MCF 10A (cell line): ENCODE results near the gene FUCA2. TPM values are rescaled to one million over a fixed set of nuclear protein-coding genes. Genes with fewer than 3 reads are reported as not detected.

Experiments used
- BruUV-seq: library from RNA; stranded (reverse); fragments of 400-500 nt; replicated peaks from 2 replicates; lab custom pipeline; 2021; lab: Mats Ljungman, UMichigan
- CTCF ChIA-PET: fragments of 300-600 bp; sonication (Branson Sonifier 250); formaldehyde crosslinking; extraction: SDS; loops from one replicate; lab custom pipeline; 2021; ENCODE audit warnings: antibody characterized with exemption, inconsistent platforms; lab: Yijun Ruan, JAX
- POLR2A ChIA-PET: fragments of 300-600, 350-650 bp; sonication (Branson Sonifier 250); formaldehyde crosslinking; extraction: SDS; loops from one replicate; lab custom pipeline; 2020; ENCODE audit warnings: antibody characterized with exemption, inconsistent platforms; lab: Yijun Ruan, JAX
- DNase-seq: peaks from one replicate; pipeline ENCODE4 v3.0.0-alpha.2; 2018; ENCODE audit not compliant: unreplicated experiment
- H3K27ac Mint-ChIP-seq: one replicate; pipeline ENCODE4 v1.8.0; 2022; ENCODE audit warnings: mild to moderate bottlenecking, low read depth, mixed read lengths; ENCODE audit not compliant: unreplicated experiment
- H3K27me3 Mint-ChIP-seq: one replicate; pipeline ENCODE4 v1.8.0; 2022; ENCODE audit warnings: mixed read lengths; ENCODE audit not compliant: insufficient read depth, unreplicated experiment
- H3K36me3 Mint-ChIP-seq: one replicate; pipeline ENCODE4 v1.8.0; 2022; ENCODE audit warnings: mild to moderate bottlenecking, moderate library complexity, mixed read lengths; ENCODE audit not compliant: insufficient read depth, unreplicated experiment
- H3K4me1 Mint-ChIP-seq: one replicate; pipeline ENCODE4 v1.8.0; 2022; ENCODE audit warnings: mixed read lengths; ENCODE audit not compliant: insufficient read depth, unreplicated experiment
- H3K4me3 Mint-ChIP-seq: one replicate; pipeline ENCODE4 v1.8.0; 2022; ENCODE audit warnings: mild to moderate bottlenecking, moderate library complexity, mixed read lengths; ENCODE audit not compliant: unreplicated experiment
- H3K9me3 Mint-ChIP-seq: one replicate; pipeline ENCODE4 v1.8.0; 2022; ENCODE audit warnings: mixed read lengths; ENCODE audit not compliant: unreplicated experiment
- intact Hi-C: fragments of 100-400 bp; cut with micrococcal nuclease; formaldehyde crosslinking; loops from 2 replicates; pipeline ENCODE4 v1.14.1; 2022
- total RNA-seq: library from RNA; stranded (reverse); gene quantifications from 2 replicates; pipeline ENCODE4 v1.2.3, GENCODE V29; 2022
- TF ChIP-seq, protein P1 (sequence below): fragments of 200-600 bp; IDR thresholded peaks from one replicate; pipeline ENCODE4 v1.8.0; 2022; ENCODE audit warnings: antibody characterized with exemption, mild to moderate bottlenecking; ENCODE audit not compliant: unreplicated experiment

Gene FUCA2
- total RNA-seq, 1 experiment from 2014 or later, result 54.8 TPM

- DNase-seq, result peak; percentile 15
- intact Hi-C loops, result no loop called here
- H3K27ac Mint-ChIP-seq, result no peak overlapping the region
- ChIA-PET POLR2A (interaction anchor here (0.7 to 1.3 kb wide), 2 partner anchors 12 to 93 kb away, joined by 3 to 4 read pairs; no protein-coding TSS in a partner anchor), CTCF (interaction anchor here (0.8 kb wide), 1 partner anchor 23 kb away, joined by 3 read pairs; no protein-coding TSS in a partner anchor)
- H3K27me3 Mint-ChIP-seq, result no peaks in the 10 kb centered on the region
- H3K36me3 Mint-ChIP-seq, result no peaks in the 10 kb centered on the region
- no TSS peak for BruUV-seq
- H3K4me1 Mint-ChIP-seq, result peaks cover 15% of the 10 kb centered on the region
- H3K9me3 Mint-ChIP-seq, result no peaks in the 10 kb centered on the region
- no peak overlapping the region for H3K4me3 Mint-ChIP-seq
- TF ChIP-seq, protein P1, sequence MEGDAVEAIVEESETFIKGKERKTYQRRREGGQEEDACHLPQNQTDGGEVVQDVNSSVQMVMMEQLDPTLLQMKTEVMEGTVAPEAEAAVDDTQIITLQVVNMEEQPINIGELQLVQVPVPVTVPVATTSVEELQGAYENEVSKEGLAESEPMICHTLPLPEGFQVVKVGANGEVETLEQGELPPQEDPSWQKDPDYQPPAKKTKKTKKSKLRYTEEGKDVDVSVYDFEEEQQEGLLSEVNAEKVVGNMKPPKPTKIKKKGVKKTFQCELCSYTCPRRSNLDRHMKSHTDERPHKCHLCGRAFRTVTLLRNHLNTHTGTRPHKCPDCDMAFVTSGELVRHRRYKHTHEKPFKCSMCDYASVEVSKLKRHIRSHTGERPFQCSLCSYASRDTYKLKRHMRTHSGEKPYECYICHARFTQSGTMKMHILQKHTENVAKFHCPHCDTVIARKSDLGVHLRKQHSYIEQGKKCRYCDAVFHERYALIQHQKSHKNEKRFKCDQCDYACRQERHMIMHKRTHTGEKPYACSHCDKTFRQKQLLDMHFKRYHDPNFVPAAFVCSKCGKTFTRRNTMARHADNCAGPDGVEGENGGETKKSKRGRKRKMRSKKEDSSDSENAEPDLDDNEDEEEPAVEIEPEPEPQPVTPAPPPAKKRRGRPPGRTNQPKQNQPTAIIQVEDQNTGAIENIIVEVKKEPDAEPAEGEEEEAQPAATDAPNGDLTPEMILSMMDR, result no peak
Measured at GRCh38 chr6:143542888-143543287, 31.4 kb upstream of the FUCA2 start.

GRCh38 chr6:143540192-143540591 is 28.7 kb upstream of the FUCA2 start:
- CTCF ChIA-PET, result interaction anchor here (0.8 kb wide), 1 partner anchor 473 kb away, joined by 5 read pairs; no protein-coding TSS in a partner anchor
- BruUV-seq, result no TSS peak
- Mint-ChIP-seq H3K9me3 (no peaks in the 10 kb centered on the region), H3K4me3 (no peak overlapping the region), H3K4me1 (peaks cover 12% of the 10 kb centered on the region), H3K36me3 (no peaks in the 10 kb centered on the region), H3K27ac (no peak overlapping the region), H3K27me3 (no peaks in the 10 kb centered on the region)
- DNase-seq, result no peak
- TF ChIP-seq, protein P1, result no peak
- intact Hi-C loops, result no loop called here
- POLR2A ChIA-PET, result no interaction called here

DNA sequence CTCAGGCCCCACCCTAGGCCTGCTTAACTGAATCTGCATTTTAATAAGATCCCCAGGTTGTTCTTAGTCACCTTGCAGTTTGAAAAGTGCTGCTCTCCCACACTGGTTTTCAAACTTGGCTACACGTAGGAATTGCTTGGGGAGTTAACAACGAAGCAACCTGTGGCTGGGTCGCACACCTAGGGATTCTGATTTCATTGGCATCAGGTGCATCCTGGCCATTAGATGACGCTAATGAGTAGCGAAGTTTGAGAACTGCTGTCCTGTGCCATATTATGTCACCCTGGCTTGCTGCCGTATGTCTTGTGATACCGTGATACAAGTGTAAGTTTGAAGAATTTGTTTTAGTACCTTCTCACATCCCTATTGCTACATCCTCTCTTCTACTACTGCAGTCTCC is 28.2 kb upstream of the FUCA2 start:
- no peak for DNase-seq
- Mint-ChIP-seq H3K4me3 (no peak overlapping the region), H3K9me3 (no peaks in the 10 kb centered on the region), H3K36me3 (no peaks in the 10 kb centered on the region), H3K27ac (no peak overlapping the region), H3K27me3 (no peaks in the 10 kb centered on the region), H3K4me1 (peaks cover 9% of the 10 kb centered on the region)
- intact Hi-C loops, result no loop called here
- TF ChIP-seq, protein P1, result no peak
- POLR2A ChIA-PET, result no interaction called here
- CTCF ChIA-PET, result interaction anchor here (0.8 kb wide), 1 partner anchor 474 kb away, joined by 5 read pairs; no protein-coding TSS in a partner anchor
- BruUV-seq, result no TSS peak

- intact Hi-C loops, result no loop called here
- no peaks in the 10 kb centered on the region for H3K9me3 Mint-ChIP-seq
- H3K4me1 Mint-ChIP-seq, result peaks cover 9% of the 10 kb centered on the region
- H3K36me3 Mint-ChIP-seq, result no peaks in the 10 kb centered on the region
- H3K4me3 Mint-ChIP-seq, result no peak overlapping the region
- CTCF ChIA-PET, result interaction anchor here (0.6 kb wide), 1 partner anchor 654 kb away, joined by 3 read pairs; no protein-coding TSS in a partner anchor
- no peak for DNase-seq
- H3K27me3 Mint-ChIP-seq, result no peaks in the 10 kb centered on the region
- no TSS peak for BruUV-seq
- POLR2A ChIA-PET, result interaction anchor here (0.8 kb wide), 1 partner anchor 474 kb away, joined by 3 read pairs; no protein-coding TSS in a partner anchor
- TF ChIP-seq, protein P1, result no peak
- no peak overlapping the region for H3K27ac Mint-ChIP-seq
Measured at GRCh38 chr6:143539106-143539505, 27.6 kb upstream of the FUCA2 start.
